Central memory CD8-positive, alpha-beta T cell (primary cell): Measurements from ENCODE around the gene PITPNC1.

Experiments used
- ATAC-seq: fragments of 150-1000 bp; cut with Tn5 transposase; replicated peaks from 2 replicates; pipeline ENCODE4 v1.10.0; 2022; ENCODE audit warnings: mild to moderate bottlenecking, moderate FRiP score, moderate number of reproducible peaks; ENCODE audit not compliant: poor library complexity, severe bottlenecking; ENCODE audit errors: extremely low read depth
- DNase-seq, 2 donors: peaks; one replicate each; pipeline ENCODE4 v3.0.0; 2021; ENCODE audit warnings: low spot score in 2 of 2
- H3K27ac Mint-ChIP-seq: one replicate; pipeline ENCODE4 v1.8.0; 2022; ENCODE audit warnings: low read depth, mild to moderate bottlenecking, moderate library complexity, mixed read lengths
- H3K27me3 Mint-ChIP-seq: one replicate; pipeline ENCODE4 v1.8.0; 2022; ENCODE audit warnings: mixed read lengths
- H3K36me3 Mint-ChIP-seq: one replicate; pipeline ENCODE4 v1.8.0; 2022; ENCODE audit warnings: mild to moderate bottlenecking, moderate library complexity, mixed read lengths; ENCODE audit not compliant: insufficient read depth
- H3K4me1 Mint-ChIP-seq: one replicate; pipeline ENCODE4 v1.8.0; 2022; ENCODE audit warnings: mixed read lengths
- H3K4me3 Mint-ChIP-seq: one replicate; pipeline ENCODE4 v1.8.0; 2022; ENCODE audit warnings: mild to moderate bottlenecking, moderate library complexity, mixed read lengths
- H3K9me3 Mint-ChIP-seq: one replicate; pipeline ENCODE4 v1.8.0; 2022; ENCODE audit warnings: mixed read lengths

The PITPNC1 gene

DNA sequence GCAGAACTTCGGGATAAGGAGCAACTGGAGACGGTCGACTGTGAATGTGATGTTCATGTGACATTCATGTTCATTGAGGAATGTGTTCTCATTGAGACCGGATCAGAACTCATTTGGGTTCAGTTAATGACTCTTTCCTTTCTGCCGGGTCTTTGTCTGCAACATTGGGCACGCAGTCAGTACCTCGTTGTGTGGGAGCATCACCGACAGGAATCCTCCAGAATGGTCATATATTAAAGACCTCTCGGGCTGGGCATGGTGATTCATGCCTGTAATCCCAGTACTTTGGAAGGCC lies 144.6 kb downstream of the PITPNC1 start:
- Mint-ChIP-seq H3K4me1 (peaks cover 65% of the 10 kb centered on the region), H3K27ac (no peak overlapping the region), H3K36me3 (peaks cover 12% of the 10 kb centered on the region), H3K9me3 (no peaks in the 10 kb centered on the region), H3K27me3 (no peaks in the 10 kb centered on the region), H3K4me3 (no peak overlapping the region)
- no peak for ATAC-seq
- no peak for DNase-seq

DNA sequence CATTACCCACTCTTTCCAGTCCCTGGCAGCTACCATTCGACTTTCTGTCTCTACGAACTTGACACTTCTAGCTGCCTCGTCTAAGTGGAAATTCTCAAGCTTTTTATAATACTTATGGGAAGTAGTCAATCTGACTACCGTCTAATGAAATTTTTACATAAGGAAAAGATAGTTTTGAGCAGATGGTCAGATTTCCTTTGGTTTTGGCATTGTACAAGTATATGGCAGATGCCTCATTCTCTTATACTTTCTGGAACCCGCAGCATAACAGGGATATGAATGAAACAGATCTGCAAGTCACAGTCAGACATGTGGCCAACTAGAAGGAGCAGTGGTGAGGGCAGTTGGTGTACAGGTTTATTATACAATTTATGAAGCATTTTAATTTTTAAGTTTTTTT lies 146.0 kb downstream of the PITPNC1 start:
- H3K4me1 Mint-ChIP-seq = peaks cover 59% of the 10 kb centered on the region
- no peak overlapping the region for H3K4me3 Mint-ChIP-seq
- peaks cover 14% of the 10 kb centered on the region for H3K36me3 Mint-ChIP-seq
- H3K9me3 Mint-ChIP-seq = no peaks in the 10 kb centered on the region
- H3K27ac Mint-ChIP-seq = no peak overlapping the region
- ATAC-seq = no peak
- H3K27me3 Mint-ChIP-seq = no peaks in the 10 kb centered on the region
- no peak for DNase-seq

DNA sequence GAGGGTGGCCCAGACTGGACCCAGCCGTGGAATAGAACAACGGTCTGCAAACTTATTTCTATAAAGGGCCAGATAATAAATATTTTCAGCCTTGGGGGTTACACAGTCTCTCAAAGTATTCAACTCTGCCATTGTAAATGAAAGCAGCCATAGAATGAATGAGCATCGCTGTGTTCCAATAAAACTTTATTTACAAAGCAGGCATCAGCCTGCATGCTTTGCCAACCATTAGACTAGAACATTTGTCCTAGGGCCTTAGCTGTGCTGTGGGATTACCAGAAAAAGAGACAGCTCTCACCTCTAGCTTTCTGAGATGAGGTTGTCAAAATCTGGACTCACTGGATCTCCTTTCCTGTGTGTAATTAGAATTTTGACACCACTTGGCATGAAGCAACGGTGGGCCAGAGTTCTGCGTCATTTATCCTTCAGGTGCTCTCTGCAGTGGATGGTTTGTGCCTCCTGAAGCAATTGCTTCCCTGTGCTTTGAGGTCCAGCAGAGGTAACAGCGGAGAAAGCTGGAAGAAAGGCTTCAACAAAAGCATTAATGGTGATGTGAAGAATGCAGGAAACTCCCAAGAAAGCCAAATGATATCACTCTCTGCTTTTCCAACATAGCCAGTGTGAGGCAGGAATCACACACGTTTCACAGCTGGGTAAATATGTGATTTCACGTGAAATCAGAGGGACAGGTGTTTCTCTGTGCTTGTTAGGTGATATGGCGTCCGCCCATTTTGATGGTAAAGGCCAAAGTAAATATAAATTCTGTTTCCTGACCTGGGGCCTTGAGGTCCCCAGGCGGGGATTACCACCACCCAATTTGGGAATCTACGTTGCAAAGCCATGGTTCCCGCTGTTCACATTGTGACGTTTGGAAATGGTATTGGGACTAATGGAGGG lies 148.4 kb downstream of the PITPNC1 start:
- Mint-ChIP-seq H3K27me3 (no peaks in the 10 kb centered on the region), H3K4me3 (no peak overlapping the region), H3K4me1 (peaks cover 49% of the 10 kb centered on the region), H3K9me3 (no peaks in the 10 kb centered on the region), H3K36me3 (peaks cover 17% of the 10 kb centered on the region), H3K27ac (peak overlapping the region; percentile 6)
- no peak for ATAC-seq
- DNase-seq = no peak

DNA sequence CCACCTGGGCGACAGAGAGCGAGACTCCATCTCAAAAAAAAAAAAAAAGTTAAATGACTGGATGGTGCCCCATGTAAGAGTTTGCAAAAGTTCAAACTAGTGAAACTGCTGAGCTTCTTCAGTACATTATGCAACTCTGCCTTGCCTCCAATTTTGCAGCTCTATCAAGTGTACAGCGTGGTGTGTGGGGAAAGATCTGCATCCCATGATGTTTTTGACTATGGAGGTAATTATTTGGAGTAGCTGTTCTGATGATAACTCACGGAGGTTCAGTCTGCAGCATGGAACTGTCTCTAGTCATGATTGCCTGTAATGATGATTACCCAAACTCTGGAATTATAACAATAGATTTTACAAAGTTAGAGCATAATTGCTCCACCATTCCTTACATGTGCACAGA lies 149.6 kb downstream of the PITPNC1 start:
- ATAC-seq = no peak
- H3K27me3 Mint-ChIP-seq = no peaks in the 10 kb centered on the region
- DNase-seq = no peak
- no peak overlapping the region for H3K27ac Mint-ChIP-seq
- no peaks in the 10 kb centered on the region for H3K9me3 Mint-ChIP-seq
- H3K4me3 Mint-ChIP-seq = no peak overlapping the region
- H3K36me3 Mint-ChIP-seq = peaks cover 15% of the 10 kb centered on the region
- H3K4me1 Mint-ChIP-seq = peaks cover 43% of the 10 kb centered on the region

DNA sequence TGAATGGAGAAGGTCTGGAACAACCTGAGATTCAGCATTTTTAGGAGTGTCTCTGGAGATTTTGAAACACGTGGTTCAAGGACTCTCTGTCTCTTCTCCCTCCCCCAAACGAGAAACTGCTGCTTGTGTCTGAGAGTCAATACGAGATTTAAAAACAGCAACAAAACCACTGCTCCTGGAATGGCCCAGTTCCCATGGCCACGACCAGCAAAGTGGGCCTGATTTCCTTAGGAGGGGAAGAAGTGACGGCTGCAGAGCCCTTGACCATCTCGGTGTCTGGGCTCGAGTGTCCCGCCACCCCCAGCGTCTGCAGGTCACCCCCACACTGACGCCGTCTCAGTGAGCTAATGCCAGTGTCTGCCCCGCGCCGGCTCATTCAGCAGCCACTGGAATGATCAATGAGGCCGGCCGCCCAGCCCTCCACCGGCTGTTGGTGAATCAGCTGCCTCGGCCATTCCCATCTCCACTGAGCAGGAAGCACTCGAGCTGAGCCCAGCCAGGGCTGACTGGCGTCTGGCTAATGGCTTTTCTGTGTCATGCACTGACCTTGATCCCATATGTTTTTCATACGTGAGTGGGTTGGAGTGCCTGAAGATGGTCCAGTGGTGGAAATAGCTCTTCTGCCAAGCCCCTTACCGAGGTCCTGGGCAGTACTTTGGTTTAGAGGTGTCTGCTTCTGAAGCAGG lies 151.8 kb downstream of the PITPNC1 start:
- ATAC-seq (no peak), DNase-seq (no peak)
- H3K27me3 Mint-ChIP-seq = no peaks in the 10 kb centered on the region
- H3K4me3 Mint-ChIP-seq = no peak overlapping the region
- no peaks in the 10 kb centered on the region for H3K9me3 Mint-ChIP-seq
- peaks cover 20% of the 10 kb centered on the region for H3K36me3 Mint-ChIP-seq
- peak overlapping the region; percentile 35 for H3K27ac Mint-ChIP-seq
- peaks cover 40% of the 10 kb centered on the region for H3K4me1 Mint-ChIP-seq

DNA sequence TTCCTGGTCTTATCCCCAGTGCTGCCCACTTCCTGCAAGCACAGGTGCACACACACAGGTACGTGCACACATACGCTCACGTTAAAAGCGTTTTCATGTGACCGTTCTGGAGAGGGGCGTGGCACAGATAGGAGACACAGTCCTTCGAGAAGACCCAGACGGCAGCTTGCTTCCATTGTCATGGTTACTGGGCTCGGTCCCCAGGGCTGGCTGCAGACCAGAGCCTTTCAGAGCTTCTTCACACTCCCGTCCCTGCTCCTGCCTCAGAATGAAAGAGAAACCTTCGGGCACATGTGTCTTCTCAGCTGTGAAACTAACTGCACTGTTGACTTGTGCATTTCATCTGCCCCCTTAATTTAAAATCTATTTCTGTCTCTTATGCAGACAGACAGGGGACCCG lies 154.2 kb downstream of the PITPNC1 start:
- peaks cover 40% of the 10 kb centered on the region for H3K4me1 Mint-ChIP-seq
- no peaks in the 10 kb centered on the region for H3K27me3 Mint-ChIP-seq
- H3K4me3 Mint-ChIP-seq = no peak overlapping the region
- ATAC-seq (no peak), DNase-seq (no peak)
- H3K27ac Mint-ChIP-seq = no peak overlapping the region
- no peaks in the 10 kb centered on the region for H3K9me3 Mint-ChIP-seq
- H3K36me3 Mint-ChIP-seq = peaks cover 33% of the 10 kb centered on the region

DNA sequence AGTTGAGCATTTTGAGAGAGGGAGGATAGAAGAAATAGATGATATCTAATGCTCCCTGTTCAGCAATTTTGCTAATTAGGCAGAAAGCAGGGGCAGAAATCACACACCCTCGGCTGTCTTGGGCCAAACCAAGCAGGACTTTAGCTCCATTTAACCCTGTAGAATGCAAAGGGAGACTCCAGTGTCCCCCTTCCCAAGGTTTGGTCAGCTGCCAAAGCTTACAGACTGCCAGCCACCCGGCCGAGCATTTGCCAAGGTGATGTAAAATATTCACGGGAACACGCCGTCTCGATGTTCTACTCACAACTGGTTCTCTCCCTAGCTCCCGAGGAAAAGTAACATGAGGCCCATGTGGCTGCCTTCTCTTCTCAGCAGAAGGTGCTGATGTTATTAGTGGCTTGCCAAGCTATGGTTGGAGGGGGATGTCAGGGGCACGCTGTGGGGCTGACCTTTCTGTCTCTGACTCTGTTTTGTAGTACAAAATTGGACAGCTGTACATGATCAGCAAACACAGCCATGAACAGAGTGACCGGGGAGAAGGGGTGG lies 155.3 kb downstream of the PITPNC1 start:
- no peaks in the 10 kb centered on the region for H3K9me3 Mint-ChIP-seq
- DNase-seq (no peak), ATAC-seq (no peak)
- no peaks in the 10 kb centered on the region for H3K27me3 Mint-ChIP-seq
- no peak overlapping the region for H3K27ac Mint-ChIP-seq
- H3K4me3 Mint-ChIP-seq = no peak overlapping the region
- H3K4me1 Mint-ChIP-seq = peaks cover 41% of the 10 kb centered on the region
- peaks cover 32% of the 10 kb centered on the region for H3K36me3 Mint-ChIP-seq

DNA sequence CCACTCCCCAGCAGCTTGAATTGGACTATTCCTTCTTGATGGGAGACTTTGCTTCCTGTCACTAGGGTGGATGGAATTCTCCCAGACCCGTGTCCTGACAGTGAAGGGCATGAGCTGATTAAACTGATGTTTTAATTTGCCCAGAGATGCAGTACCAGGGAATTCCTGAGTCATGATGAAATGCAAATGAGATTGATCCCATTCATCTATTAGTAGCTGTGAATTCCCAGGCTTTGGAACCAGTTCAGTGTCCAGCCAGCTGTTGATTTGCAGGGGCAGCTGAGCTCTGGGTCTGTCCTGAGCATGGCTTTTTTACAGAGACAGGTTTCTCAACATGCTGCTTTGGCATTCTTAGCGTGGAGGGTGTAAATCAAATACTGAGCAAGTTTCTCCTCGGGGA lies 157.9 kb downstream of the PITPNC1 start:
- ATAC-seq = no peak
- peaks cover 31% of the 10 kb centered on the region for H3K4me1 Mint-ChIP-seq
- H3K9me3 Mint-ChIP-seq = no peaks in the 10 kb centered on the region
- no peak for DNase-seq
- no peaks in the 10 kb centered on the region for H3K27me3 Mint-ChIP-seq
- H3K4me3 Mint-ChIP-seq = no peak overlapping the region
- peak overlapping the region; percentile 66 for H3K27ac Mint-ChIP-seq
- peaks cover 34% of the 10 kb centered on the region for H3K36me3 Mint-ChIP-seq

DNA sequence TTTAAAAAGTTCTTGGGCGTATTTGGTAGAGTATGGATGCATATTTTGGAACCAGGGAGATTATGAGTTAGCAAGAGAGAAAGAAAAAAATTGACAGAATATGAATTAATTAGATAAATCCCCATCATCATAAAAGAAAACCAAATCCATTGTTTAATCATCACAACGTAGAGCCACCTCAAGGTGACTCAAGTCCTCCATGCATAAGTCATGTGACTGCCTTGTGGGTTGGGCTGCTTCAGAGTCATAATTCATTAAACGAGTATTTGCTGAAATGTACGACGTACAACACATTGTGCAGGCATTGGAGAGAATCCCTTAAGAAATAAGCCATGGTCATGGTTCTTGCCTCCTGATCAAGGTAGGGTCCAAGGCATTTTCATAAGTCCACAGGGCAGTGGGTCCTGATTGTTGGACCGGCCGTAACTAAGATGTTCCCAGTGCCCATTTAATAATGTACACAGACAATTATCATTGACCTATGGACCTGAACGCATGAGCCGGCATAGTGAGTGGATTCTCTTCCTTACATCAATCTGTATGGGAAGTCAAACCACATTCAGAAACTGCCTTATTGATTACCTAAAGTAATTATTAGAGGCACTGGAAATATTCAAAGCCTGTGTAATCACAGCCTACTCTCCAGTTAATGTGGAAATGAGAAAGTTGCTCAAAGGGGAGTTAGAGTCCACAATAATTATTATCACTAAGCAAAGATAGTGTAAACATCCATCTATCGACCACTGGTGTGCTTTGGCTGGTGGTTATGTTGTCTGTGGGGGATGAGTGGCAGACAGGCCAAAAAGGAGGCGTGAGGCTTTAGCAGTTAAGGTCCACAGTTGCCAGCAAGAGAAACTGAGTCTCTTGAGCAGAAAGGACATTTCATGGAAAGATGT lies 165.4 kb downstream of the PITPNC1 start:
- H3K9me3 Mint-ChIP-seq = no peaks in the 10 kb centered on the region
- ATAC-seq (no peak), DNase-seq (no peak)
- no peaks in the 10 kb centered on the region for H3K27me3 Mint-ChIP-seq
- peaks cover 27% of the 10 kb centered on the region for H3K4me1 Mint-ChIP-seq
- no peak overlapping the region for H3K27ac Mint-ChIP-seq
- no peak overlapping the region for H3K4me3 Mint-ChIP-seq
- H3K36me3 Mint-ChIP-seq = peaks cover 10% of the 10 kb centered on the region

DNA sequence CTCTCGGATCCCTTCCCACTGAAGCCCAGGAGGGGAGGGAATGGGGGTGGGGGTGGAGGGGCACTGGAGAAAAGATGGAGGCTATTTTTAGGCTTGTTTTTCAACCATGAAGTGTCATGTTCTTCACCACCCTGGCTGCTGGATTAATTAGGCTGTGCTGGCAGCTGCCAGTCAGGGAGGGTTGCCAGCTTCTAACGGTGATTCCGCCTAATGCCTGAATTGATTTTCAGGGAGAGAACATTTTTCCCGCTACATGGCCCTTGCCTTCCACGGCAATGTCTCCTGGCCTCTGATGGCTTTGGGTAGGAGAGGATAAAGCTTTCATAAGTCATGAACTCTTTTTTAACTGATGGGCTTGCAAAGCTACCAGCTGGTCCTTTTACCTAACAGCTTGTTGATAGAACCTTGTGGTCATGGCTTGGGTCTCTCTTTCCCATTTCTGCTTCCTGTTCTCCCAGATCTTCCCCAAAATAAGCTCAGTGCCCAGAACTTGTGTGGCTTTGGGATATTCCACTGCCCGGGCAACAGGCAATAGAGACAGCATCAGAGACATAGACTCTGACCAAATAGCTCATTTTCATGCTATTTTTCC lies 167.4 kb downstream of the PITPNC1 start:
- H3K27ac Mint-ChIP-seq = peak overlapping the region; percentile 32
- peaks cover 7% of the 10 kb centered on the region for H3K36me3 Mint-ChIP-seq
- no peaks in the 10 kb centered on the region for H3K9me3 Mint-ChIP-seq
- no peak overlapping the region for H3K4me3 Mint-ChIP-seq
- peaks cover 43% of the 10 kb centered on the region for H3K4me1 Mint-ChIP-seq
- ATAC-seq (no peak), DNase-seq (no peak)
- no peaks in the 10 kb centered on the region for H3K27me3 Mint-ChIP-seq

DNA sequence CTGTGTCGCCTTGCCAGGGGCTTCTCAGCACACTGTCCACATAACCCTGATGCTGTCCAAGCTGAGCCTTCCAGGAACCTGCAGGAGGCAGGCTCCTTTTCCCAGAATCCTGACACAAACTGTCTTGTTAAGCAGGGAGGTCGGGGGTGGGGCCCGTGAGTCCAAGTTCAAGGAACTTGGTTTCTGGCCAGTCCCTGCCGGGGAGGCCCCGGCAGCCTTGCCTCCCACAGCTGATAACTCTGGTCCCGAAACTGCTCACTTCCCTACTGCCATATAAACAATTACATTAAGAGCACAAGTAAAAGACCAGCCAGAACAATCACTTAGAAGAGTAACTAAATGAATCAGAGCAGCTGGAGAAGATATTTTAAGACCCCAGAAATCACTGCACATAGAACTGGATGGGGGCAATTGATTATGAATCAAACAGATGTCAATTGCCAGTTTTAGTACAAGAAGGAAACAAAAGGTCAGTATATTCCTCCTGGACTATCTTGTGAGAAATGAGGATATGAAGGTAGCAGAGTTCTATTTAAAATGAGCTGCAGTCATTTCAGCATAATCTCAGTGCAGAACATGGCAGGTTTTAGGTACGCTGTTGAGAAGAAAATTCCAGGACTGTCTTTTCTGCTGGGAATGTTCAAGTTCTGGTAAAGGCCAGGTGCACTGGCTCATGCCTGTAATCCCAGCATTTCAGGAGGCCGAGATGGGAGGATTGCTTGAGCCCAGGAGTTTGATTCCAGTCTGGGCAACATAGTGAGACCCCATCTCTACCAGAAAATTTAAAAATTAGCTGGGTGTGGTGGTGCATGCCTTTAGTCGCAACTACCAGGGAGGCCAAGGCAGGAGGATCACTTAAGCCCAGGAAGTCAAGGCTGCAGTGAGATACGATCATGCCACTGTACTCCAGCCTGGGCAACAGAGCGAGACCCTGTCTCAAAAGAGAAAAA lies 169.8 kb downstream of the PITPNC1 start:
- DNase-seq (no peak), ATAC-seq (no peak)
- Mint-ChIP-seq H3K4me3 (no peak overlapping the region), H3K27ac (no peak overlapping the region), H3K36me3 (peaks cover 7% of the 10 kb centered on the region), H3K9me3 (no peaks in the 10 kb centered on the region), H3K27me3 (no peaks in the 10 kb centered on the region), H3K4me1 (peaks cover 56% of the 10 kb centered on the region)
